Activated CD4-positive, CD25-positive, alpha-beta regulatory T cell (primary cell): Measurements from ENCODE around the gene UPK3BL1.
"Not testable (repeated sequence)": the region's sequence is repeated elsewhere in the genome, so short reads cannot be mapped to it uniquely, and the experiment has no call there.

Experiments
- DNase-seq, 4 experiments: peaks; one replicate each; lab custom pipeline; 2025; lab: John Stamatoyannopoulos, UW

The UPK3BL1 gene

GRCh38 chr7:102642691-102643090 lies at the start of gene UPK3BL1:
Gene UPK3BL1 (minus strand): TSS chr7:102642791. CDS start chr7:102642741, 50 bp downstream.
- DNase-seq = not testable (repeated sequence)

GRCh38 chr7:102690602-102691001 lies 48.0 kb upstream of the UPK3BL1 start:
- DNase-seq = not testable (repeated sequence)

- not testable (repeated sequence) for DNase-seq
Measured at GRCh38 chr7:102689436-102690282, 47.1 kb upstream of the UPK3BL1 start.

GRCh38 chr7:102688299-102689036 lies 45.9 kb upstream of the UPK3BL1 start:
- not testable (repeated sequence) for DNase-seq

- DNase-seq = not testable (repeated sequence)
Measured at GRCh38 chr7:102682560-102682959, 40.0 kb upstream of the UPK3BL1 start.

- DNase-seq = not testable (repeated sequence)
Measured at GRCh38 chr7:102680780-102681179, 38.2 kb upstream of the UPK3BL1 start.

GRCh38 chr7:102675545-102675944 lies 33.0 kb upstream of the UPK3BL1 start:
- DNase-seq = not testable (repeated sequence)

GRCh38 chr7:102673447-102674067 lies 31.0 kb upstream of the UPK3BL1 start:
- DNase-seq = not testable (repeated sequence)

- DNase-seq = not testable (repeated sequence)
Measured at GRCh38 chr7:102671956-102672307, 29.3 kb upstream of the UPK3BL1 start.

GRCh38 chr7:102671166-102671955 lies 28.8 kb upstream of the UPK3BL1 start, which contains the start of gene POLR2J2:
Gene POLR2J2 (minus strand): TSS chr7:102671663. CDS start chr7:102671601, 62 bp downstream.
- not testable (repeated sequence) for DNase-seq

- DNase-seq = not testable (repeated sequence)
Measured at GRCh38 chr7:102667523-102667922, 24.9 kb upstream of the UPK3BL1 start.

GRCh38 chr7:102666850-102667249 lies 24.3 kb upstream of the UPK3BL1 start:
- not testable (repeated sequence) for DNase-seq

- not testable (repeated sequence) for DNase-seq
Measured at GRCh38 chr7:102664765-102665164, 22.2 kb upstream of the UPK3BL1 start.

- DNase-seq = not testable (repeated sequence)
Measured at GRCh38 chr7:102649924-102650323, 7.3 kb upstream of the UPK3BL1 start, which contains the start of gene SPDYE2B. Gene SPDYE2B (plus strand): TSS chr7:102650319. CDS start chr7:102652349, 2,030 bp downstream.

- not testable (repeated sequence) for DNase-seq
Measured at GRCh38 chr7:102647813-102648212, 5.2 kb upstream of the UPK3BL1 start.

- DNase-seq = not testable (repeated sequence)
Measured at GRCh38 chr7:102643404-102643803, 813 bp upstream of the UPK3BL1 start.

GRCh38 chr7:102638848-102639247 lies 3.7 kb downstream of the UPK3BL1 start:
- DNase-seq = not testable (repeated sequence)

GRCh38 chr7:102636956-102637355 lies 5.6 kb downstream of the UPK3BL1 start:
- DNase-seq = not testable (repeated sequence)

- DNase-seq = not testable (repeated sequence)
Measured at GRCh38 chr7:102635354-102635753, 7.2 kb downstream of the UPK3BL1 start.

- DNase-seq = not testable (repeated sequence)
Measured at GRCh38 chr7:102634299-102634698, 8.3 kb downstream of the UPK3BL1 start.

GRCh38 chr7:102630622-102631021 lies 12.0 kb downstream of the UPK3BL1 start:
- not testable (repeated sequence) for DNase-seq
